ENCODE data around the gene ETFBKMT. TPM values are rescaled to one million over a fixed set of nuclear protein-coding genes. Genes with fewer than 3 reads are reported as not detected.

ETFBKMT gene
- total and polyA plus RNA-seq, 11 donors, result 2.3 to 7.4 (median 5.9) TPM

DNA sequence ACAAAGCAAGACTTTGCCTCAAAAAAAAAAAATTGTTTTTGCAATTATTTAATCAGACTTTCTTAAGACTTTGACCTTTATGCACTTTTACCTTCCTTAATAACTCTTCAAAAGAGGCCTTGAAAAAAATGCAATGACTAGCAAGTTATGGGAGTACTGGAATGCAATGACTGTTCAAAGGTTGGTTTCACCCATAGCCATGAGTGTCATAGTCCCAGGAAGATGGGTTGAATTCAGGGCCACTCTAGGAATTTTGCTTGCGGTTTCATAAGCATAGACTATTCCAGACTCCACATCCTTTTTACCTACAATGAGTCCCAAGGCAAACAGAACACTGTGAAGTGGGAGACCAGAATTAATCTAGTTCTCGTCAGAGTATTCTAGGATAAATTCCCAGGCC, 39.2 kb upstream of the ETFBKMT start:
- ATAC-seq, result no peak
- intact Hi-C loops (cut with DNase I), result no loop called here
- Histone ChIP-seq H3K27me3 (no peaks in the 10 kb centered on the region), H3K4me3 (no peak overlapping the region), H3K9me3 (no peaks in the 10 kb centered on the region), H3K27ac (no peak overlapping the region), H3K4me1 (peaks cover 0 to 9% (median 0%) of the 10 kb centered on the region in 12 donors), H3K36me3 (no peaks in the 10 kb centered on the region)
- WGBS, 4 donors, result 66 to 91% (median 86%) methylated on average over 2 of the region's 2 CpGs
- DNase-seq, result no peak
- TF ChIP-seq, protein P1, sequence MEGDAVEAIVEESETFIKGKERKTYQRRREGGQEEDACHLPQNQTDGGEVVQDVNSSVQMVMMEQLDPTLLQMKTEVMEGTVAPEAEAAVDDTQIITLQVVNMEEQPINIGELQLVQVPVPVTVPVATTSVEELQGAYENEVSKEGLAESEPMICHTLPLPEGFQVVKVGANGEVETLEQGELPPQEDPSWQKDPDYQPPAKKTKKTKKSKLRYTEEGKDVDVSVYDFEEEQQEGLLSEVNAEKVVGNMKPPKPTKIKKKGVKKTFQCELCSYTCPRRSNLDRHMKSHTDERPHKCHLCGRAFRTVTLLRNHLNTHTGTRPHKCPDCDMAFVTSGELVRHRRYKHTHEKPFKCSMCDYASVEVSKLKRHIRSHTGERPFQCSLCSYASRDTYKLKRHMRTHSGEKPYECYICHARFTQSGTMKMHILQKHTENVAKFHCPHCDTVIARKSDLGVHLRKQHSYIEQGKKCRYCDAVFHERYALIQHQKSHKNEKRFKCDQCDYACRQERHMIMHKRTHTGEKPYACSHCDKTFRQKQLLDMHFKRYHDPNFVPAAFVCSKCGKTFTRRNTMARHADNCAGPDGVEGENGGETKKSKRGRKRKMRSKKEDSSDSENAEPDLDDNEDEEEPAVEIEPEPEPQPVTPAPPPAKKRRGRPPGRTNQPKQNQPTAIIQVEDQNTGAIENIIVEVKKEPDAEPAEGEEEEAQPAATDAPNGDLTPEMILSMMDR (IDR thresholded peaks at IDR 0.05), result no peak
- no peak for TF ChIP-seq POLR2A (IDR thresholded peaks at IDR 0.05)

DNA sequence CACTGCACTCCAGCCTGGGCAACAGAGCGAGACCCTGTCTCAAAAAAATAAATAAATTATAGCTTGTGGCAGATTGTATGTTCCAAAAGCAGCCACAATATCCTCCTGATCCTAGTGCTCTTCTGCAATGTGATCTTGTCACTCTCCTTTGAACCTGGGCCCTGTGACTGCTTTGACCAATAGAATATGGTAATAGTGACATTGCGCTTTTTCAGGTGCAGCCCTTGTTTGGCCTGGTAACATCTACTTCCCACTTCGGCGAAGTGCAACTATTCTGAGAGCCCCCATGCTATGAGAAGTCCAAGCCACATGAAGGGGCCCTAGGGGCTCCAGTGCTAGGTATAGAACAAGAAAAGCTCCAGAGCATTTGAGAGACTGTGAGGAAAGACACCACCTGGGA, 37.5 kb upstream of the ETFBKMT start:
- TF ChIP-seq, protein P1 (IDR thresholded peaks at IDR 0.05), result no peak
- TF ChIP-seq POLR2A (IDR thresholded peaks at IDR 0.05), result no peak
- no peaks in the 10 kb centered on the region for H3K36me3 ChIP-seq
- ATAC-seq (no peak), DNase-seq (no peak)
- intact Hi-C loops (cut with DNase I), result no loop called here
- no peaks in the 10 kb centered on the region for H3K27me3 ChIP-seq
- H3K9me3 ChIP-seq, result no peaks in the 10 kb centered on the region
- 92 to 100% (median 96%) methylated on average over 4 of the region's 4 CpGs for WGBS, 4 donors
- H3K4me3 ChIP-seq, result no peak overlapping the region
- peaks cover 0 to 9% (median 0%) of the 10 kb centered on the region in 12 donors for H3K4me1 ChIP-seq
- H3K27ac ChIP-seq, result no peak overlapping the region

DNA sequence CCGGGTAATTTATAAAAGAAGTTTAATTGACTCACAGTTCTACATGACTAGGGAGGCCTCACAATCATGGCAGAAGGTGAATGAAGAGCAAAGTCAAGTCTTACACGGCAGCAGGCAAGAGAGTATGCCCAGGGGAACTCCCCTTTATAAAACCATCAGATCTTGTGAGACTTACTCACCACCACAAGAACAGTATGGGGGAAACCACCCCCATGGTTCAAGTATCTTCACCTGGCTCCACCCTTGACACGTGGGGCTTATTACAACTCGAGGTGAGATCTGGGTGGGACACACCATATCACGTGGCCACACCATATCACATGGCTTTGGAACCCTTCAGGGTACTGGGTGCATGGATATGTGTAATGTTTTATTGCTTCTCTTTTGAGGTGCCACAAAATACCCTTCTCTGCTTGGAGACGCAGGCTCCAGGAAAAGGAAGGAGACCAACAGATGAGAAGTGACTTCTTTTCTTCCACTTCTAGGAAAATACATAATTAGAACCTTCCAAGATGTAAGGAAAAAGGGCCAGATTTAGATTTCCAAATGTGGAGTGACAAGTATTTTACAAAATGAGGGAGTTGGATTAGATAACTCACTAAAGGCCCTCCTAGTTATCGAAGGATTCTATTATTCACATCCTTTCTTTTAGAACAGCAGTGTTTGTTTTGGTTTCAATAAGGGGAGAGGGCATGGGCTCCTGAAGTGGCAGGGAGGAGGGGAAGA, 33.1 kb upstream of the ETFBKMT start:
- H3K27me3 ChIP-seq, result no peaks in the 10 kb centered on the region
- H3K36me3 ChIP-seq, result no peaks in the 10 kb centered on the region
- WGBS, 4 donors, result 85 to 93% (median 91%) methylated on average over 5 to 7 of the region's 7 CpGs
- H3K9me3 ChIP-seq, result no peaks in the 10 kb centered on the region
- no peak for TF ChIP-seq POLR2A (IDR thresholded peaks at IDR 0.05)
- TF ChIP-seq, protein P1 (IDR thresholded peaks at IDR 0.05), result no peak
- no peak overlapping the region for H3K27ac ChIP-seq
- ATAC-seq (no peak), DNase-seq (no peak)
- H3K4me1 ChIP-seq, result peaks cover 0 to 17% (median 10%) of the 10 kb centered on the region in 12 donors
- H3K4me3 ChIP-seq, result no peak overlapping the region
- intact Hi-C loops (cut with DNase I), result loop anchor here in 2 of 10 donors (5.0 kb wide), 1 partner anchor 34 kb away; the partner anchor contains the start of gene DENND5B (in 2 of the 2)

DNA sequence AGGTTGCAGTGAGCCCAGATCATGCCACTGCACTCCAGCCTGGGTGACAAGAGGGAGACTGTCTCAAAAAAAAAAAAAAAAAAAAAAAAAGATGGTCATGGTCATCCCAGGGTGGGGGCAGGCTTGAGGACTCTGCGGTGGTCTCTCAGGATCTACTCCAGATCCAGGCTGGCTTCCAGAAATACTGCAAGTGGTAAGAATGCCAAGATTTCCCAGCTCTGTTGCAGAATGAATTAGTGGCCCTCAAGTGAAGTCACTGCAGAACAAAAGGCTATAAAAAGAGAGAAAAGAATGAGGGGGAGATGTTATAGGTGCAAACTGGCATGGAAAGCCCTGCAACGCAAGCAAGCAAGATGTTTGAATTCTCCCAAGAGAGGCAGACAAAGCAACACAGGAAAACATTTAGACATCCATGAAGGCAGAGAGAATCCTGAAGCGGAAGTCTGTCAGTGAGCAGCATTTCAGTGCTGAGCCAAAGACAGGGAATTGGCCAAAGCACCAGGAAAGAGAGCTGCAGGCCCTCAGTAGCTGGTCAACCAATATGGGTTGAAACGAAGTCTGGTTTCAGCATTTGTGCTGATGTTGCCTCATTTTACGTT, 31.9 kb upstream of the ETFBKMT start:
- Histone ChIP-seq H3K4me3 (no peak overlapping the region), H3K36me3 (no peaks in the 10 kb centered on the region), H3K27me3 (no peaks in the 10 kb centered on the region), H3K9me3 (no peaks in the 10 kb centered on the region), H3K4me1 (peaks cover 0 to 17% (median 10%) of the 10 kb centered on the region in 12 donors), H3K27ac (no peak overlapping the region)
- intact Hi-C loops (cut with DNase I), result loop anchor here in 2 of 10 donors (5.0 kb wide), 1 partner anchor 35 kb away; the partner anchor contains the start of gene DENND5B (in 2 of the 2)
- TF ChIP-seq, protein P1 (IDR thresholded peaks at IDR 0.05), result no peak
- no peak for TF ChIP-seq POLR2A (IDR thresholded peaks at IDR 0.05)
- no peak for ATAC-seq
- DNase-seq, result no peak
- WGBS, 4 donors, result 45 to 66% (median 58%) methylated on average over 5 of the region's 5 CpGs
